Glutamatergic neuron (in vitro differentiated cells): Measurements from ENCODE around the gene CXCL1. TPM values are rescaled to one million over a fixed set of nuclear protein-coding genes. Genes with fewer than 3 reads are reported as not detected.

Source experiments
- DNase-seq: peaks from one replicate; pipeline ENCODE4 v3.0.0; 2022
- H3K27ac Mint-ChIP-seq: one replicate; pipeline ENCODE4 v1.8.0; 2020; ENCODE audit warnings: mild to moderate bottlenecking, mixed read lengths, inconsistent platforms; ENCODE audit not compliant: unreplicated experiment
- H3K27me3 Mint-ChIP-seq: one replicate; pipeline ENCODE4 v1.8.0; 2020; ENCODE audit warnings: mild to moderate bottlenecking, moderate library complexity, mixed read lengths, inconsistent platforms; ENCODE audit not compliant: unreplicated experiment
- H3K36me3 Mint-ChIP-seq: one replicate; pipeline ENCODE4 v1.8.0; 2020; ENCODE audit warnings: mild to moderate bottlenecking, mixed read lengths, inconsistent platforms; ENCODE audit not compliant: unreplicated experiment
- H3K4me1 Mint-ChIP-seq: one replicate; pipeline ENCODE4 v1.8.0; 2020; ENCODE audit warnings: mild to moderate bottlenecking, low read depth, mixed read lengths, inconsistent platforms; ENCODE audit not compliant: unreplicated experiment
- H3K4me3 Mint-ChIP-seq: one replicate; pipeline ENCODE4 v1.8.0; 2020; ENCODE audit warnings: mild to moderate bottlenecking, mixed read lengths, inconsistent platforms; ENCODE audit not compliant: unreplicated experiment
- H3K9me3 Mint-ChIP-seq: one replicate; pipeline ENCODE4 v1.8.0; 2020; ENCODE audit warnings: mild to moderate bottlenecking, moderate library complexity, mixed read lengths, inconsistent platforms; ENCODE audit not compliant: unreplicated experiment
- total RNA-seq: library from RNA; stranded (reverse); fragmentation: NEBNext Ultra II Directional; extraction: Animal tissue kit (Norgen Biotek cat#: 25700); gene quantifications from one replicate; pipeline ENCODE4 v1.2.1, GENCODE V29; 2021; ENCODE audit not compliant: unreplicated experiment
- TF ChIP-seq, protein P1 (sequence below): fragments of 200-600 bp; sonication (generic); IDR thresholded peaks from one replicate; pipeline ENCODE4 v1.5.0; 2021; ENCODE audit not compliant: partially characterized antibody, unreplicated experiment

CXCL1 gene
- total RNA-seq, 1 donor from 2014 or later, result not detected

DNA sequence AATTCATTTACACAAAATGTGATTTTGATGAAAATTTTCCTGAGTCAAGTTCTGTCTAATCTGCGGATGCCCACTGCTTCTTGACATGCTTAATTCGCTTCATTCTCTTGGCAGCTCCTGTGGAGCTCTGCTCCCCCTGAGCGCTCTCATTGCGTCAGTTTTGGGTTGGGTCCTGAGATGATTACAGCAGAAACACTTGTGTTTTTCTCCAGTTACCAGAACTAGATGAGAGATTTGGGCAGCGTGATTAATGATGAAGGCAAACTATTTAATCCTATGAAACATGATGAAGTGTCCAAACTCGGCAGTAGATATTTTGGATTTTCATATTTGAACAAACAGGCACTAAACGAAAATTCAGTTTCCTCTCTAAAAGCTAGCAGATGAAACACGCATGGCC is 4.2 kb upstream of the CXCL1 start:
- H3K27ac Mint-ChIP-seq, result no peak overlapping the region
- no peak for DNase-seq
- TF ChIP-seq, protein P1, sequence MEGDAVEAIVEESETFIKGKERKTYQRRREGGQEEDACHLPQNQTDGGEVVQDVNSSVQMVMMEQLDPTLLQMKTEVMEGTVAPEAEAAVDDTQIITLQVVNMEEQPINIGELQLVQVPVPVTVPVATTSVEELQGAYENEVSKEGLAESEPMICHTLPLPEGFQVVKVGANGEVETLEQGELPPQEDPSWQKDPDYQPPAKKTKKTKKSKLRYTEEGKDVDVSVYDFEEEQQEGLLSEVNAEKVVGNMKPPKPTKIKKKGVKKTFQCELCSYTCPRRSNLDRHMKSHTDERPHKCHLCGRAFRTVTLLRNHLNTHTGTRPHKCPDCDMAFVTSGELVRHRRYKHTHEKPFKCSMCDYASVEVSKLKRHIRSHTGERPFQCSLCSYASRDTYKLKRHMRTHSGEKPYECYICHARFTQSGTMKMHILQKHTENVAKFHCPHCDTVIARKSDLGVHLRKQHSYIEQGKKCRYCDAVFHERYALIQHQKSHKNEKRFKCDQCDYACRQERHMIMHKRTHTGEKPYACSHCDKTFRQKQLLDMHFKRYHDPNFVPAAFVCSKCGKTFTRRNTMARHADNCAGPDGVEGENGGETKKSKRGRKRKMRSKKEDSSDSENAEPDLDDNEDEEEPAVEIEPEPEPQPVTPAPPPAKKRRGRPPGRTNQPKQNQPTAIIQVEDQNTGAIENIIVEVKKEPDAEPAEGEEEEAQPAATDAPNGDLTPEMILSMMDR, result no peak
- H3K4me3 Mint-ChIP-seq, result no peak overlapping the region
- H3K27me3 Mint-ChIP-seq, result peaks cover 6% of the 10 kb centered on the region
- H3K36me3 Mint-ChIP-seq, result no peaks in the 10 kb centered on the region
- H3K9me3 Mint-ChIP-seq, result no peaks in the 10 kb centered on the region
- peaks cover 6% of the 10 kb centered on the region for H3K4me1 Mint-ChIP-seq

DNA sequence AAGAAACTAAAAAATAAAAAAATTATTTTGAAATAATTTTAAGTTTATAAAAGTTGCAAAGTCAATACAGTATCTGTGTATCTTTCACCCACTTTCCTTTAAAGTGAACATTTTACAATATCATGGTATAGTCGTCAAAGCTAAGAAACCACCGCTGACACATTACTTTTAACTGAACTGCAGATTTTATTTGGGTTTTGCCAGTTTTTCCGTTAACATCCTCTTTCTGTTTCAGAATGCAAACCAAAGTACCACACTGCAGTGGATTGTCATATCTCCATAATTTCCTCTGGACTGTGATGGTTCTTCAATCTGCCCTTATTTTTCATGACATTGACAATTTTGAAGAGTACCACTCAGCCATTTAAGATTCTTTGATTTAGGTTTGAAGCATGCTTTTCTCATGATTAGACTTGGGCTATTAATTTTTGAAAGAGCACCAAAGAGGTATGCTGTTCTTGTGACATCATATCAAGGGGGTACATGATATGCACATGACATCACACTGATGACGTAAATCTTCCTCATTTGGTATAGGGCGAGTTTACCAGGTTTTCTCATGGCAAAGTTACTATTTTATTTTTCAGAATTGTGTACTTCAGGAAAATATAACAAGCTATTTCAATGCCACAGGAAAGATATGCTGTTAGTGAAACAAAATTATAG is 3.6 kb upstream of the CXCL1 start:
- H3K36me3 Mint-ChIP-seq, result no peaks in the 10 kb centered on the region
- TF ChIP-seq, protein P1, result no peak
- peaks cover 6% of the 10 kb centered on the region for H3K27me3 Mint-ChIP-seq
- no peak for DNase-seq
- peaks cover 6% of the 10 kb centered on the region for H3K4me1 Mint-ChIP-seq
- H3K4me3 Mint-ChIP-seq, result no peak overlapping the region
- no peaks in the 10 kb centered on the region for H3K9me3 Mint-ChIP-seq
- no peak overlapping the region for H3K27ac Mint-ChIP-seq

DNA sequence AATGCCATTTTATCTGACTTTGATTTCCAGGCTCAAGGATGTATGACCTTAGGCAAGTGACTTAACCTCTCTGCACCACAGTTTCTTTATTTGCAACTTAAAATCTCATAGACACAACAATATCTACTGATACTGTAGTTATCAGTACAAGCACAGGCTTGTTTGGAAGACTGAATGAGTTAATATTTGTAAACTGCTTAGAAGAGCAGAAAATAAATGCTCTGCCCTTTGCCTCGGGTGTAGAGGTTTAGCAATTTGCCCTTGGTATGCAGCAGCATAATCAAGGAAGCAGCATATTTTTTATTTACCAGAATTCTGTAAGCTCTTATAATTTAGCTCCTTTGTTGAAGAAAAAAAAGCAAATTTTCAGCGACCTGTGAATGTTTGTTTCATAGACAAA is 2.9 kb upstream of the CXCL1 start:
- TF ChIP-seq, protein P1, result no peak
- Mint-ChIP-seq H3K36me3 (no peaks in the 10 kb centered on the region), H3K9me3 (no peaks in the 10 kb centered on the region), H3K4me1 (peaks cover 6% of the 10 kb centered on the region), H3K4me3 (no peak overlapping the region), H3K27me3 (peaks cover 6% of the 10 kb centered on the region), H3K27ac (no peak overlapping the region)
- no peak for DNase-seq

DNA sequence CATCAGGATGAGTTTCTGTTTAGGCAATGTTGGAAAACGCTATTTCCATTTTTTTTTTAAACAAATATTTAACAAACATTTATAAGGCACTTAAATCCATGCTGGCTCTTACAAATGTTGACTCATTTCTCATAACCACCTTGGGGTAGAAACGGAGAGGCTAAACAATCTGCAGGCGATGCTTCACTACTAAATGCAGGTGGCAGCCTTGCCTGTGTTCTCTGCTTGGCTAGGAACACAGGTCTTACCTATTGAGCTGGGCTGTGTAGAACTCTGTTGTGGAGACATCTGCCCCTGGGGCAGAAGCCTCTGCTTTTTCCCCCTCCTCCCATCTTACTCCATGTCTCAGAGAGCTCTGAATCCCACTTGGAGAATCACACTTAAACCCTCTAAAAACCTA is 1.4 kb upstream of the CXCL1 start:
- Mint-ChIP-seq H3K36me3 (no peaks in the 10 kb centered on the region), H3K27ac (no peak overlapping the region), H3K4me1 (peaks cover 1% of the 10 kb centered on the region), H3K9me3 (no peaks in the 10 kb centered on the region), H3K4me3 (no peak overlapping the region), H3K27me3 (peaks cover 6% of the 10 kb centered on the region)
- DNase-seq, result no peak
- TF ChIP-seq, protein P1, result no peak

DNA sequence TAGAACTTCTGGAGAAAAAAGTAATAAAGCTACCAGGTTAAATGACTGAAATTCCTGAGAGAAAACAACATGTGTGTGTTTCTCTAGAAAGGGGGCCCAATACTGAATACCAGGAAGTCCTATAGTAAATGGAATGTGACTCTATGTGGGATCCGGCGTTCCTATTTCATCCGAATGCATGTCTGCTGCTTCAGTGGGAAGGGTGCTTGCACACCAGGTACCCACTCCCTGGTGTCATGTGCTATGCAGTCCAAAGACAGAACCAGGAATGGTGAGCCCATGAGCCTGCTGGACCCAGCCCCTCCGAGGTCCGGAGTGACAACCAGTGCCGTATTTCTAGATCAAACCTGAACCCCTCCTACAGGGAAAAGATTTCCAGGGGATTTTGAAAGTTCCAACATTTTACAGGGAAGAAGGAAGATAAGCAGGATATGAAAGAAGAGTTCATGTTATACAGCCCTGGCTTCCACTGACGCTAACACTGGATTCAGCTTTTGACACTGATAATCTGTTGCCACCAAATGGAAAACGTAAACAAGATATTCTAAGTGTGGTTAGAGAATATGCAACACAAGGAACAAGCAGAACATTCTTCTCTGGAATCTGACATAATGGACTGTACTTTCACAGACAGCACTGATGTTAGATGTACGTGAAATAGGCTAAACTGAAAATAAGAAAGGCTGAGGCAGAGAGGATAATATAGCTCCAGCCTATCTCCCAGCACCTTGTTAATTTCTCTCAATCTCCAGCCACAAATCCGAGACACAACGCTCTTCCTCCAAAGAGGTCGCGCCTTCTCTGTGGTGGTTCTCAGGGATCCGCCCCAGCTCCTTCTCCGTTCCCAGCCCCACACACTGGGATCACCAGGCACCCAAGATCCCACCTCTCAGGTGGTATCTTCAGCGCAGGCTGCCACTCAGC is 725 bp upstream of the CXCL1 start:
- TF ChIP-seq, protein P1, result no peak
- H3K9me3 Mint-ChIP-seq, result no peaks in the 10 kb centered on the region
- peaks cover 6% of the 10 kb centered on the region for H3K27me3 Mint-ChIP-seq
- no peak overlapping the region for H3K27ac Mint-ChIP-seq
- peak overlapping the region; percentile 87 for H3K4me3 Mint-ChIP-seq
- DNase-seq, result no peak
- peaks cover 1% of the 10 kb centered on the region for H3K4me1 Mint-ChIP-seq
- no peaks in the 10 kb centered on the region for H3K36me3 Mint-ChIP-seq
